ENCODE results near the gene RBM24.
"Not testable (repeated sequence)": the region's sequence is repeated elsewhere in the genome, so short reads cannot be mapped to it uniquely, and the experiment has no call there.

The RBM24 gene

DNA sequence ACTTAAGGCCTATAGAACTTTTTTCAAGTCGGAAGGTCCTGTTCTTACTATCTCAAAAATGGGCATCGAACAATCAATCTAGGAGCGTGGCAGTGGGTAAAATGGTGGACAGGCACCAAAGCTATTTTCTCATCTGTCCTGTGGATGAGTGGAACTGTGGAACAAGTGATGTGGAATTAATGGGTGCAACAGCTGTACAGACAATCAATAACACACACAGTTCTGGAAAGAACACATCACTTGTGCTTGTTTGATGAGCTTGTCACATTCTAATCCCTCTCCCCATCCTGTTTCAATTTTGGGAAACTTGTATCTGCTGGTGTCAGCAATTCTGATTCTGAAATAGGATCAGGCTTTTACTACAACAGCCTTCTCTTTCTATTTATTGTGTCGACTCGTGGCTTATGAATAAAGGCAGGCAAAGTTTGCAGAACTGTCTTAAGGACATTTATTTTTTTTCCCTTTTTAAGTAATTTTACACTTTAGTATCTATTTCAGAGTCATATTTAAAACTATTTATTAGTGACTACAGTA lies 11.5 kb downstream of the RBM24 start:
- DNase-seq: no peak

DNA sequence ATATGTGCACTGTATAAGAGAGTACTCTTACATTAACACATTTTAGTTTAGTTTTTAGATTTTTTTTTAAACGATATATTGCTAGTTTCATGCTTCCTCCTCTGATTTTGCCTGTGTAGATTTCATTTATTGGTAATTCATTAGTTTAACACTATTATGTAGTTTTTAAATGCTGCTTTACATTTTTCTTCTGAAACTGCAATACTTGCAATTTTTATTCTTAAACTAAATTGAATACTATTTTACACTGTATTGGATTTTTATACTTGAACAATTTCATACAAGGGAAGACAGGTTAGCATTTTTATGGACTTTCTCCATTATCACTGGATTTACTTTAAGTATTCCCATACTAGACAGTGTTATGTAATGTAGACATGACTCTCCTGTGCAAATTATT lies 12.2 kb downstream of the RBM24 start:
- no peak for DNase-seq

DNA sequence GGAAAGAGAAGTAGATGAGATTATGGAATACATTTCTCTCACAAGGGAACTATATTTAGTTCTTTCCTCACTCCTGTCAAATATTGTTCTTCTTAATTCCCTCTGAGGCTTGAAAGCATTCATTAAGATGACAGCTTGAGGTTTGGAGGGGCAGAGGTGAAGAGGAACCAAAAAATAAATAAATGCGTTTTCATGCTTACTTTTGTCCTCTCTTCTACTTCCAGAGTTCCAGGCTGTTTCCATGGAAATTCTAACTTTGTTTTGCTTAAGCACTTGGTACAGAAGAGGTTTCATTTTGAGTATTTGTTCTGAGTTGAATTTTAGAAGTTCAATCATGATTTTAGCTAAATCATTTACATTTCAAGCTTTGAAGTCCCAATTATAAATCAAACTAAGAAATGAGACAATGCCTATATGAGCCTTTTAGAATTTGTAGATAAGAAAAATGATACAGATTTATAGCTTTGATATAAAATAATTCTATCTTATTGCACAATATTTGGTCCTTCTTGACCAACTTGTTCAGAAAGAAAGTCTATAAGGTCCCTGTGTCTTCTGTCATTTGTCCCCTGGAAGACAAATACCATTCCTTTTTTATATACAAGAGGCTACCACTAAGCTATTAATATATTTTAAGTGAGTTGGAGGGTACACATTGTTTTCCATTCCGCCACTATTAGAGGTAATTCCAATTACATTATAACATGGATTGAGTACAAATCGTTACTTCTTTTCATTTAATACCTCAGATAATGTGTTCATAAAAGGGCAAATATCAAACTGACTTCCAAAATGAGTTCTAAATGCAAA lies 16.3 kb downstream of the RBM24 start:
- DNase-seq: no peak

DNA sequence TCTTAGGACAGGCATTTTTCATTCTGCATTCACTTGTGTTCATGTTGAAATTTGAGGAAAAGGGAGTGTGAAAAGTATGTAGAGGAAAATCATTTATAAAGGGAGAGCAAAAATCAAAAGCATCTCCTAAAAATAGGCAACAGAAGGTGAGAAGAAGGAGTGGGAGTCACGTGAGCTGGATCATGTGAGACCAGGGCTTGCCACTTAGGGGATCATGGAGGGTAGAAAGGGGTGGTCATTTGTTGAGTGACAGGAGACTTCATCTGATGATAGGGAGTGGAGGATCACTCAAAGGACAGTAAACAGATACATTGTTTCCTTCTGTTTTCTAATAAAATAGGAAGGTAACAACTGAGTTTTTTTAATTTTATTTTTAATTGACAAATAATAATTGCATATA lies 17.1 kb downstream of the RBM24 start:
- no peak for DNase-seq

DNA sequence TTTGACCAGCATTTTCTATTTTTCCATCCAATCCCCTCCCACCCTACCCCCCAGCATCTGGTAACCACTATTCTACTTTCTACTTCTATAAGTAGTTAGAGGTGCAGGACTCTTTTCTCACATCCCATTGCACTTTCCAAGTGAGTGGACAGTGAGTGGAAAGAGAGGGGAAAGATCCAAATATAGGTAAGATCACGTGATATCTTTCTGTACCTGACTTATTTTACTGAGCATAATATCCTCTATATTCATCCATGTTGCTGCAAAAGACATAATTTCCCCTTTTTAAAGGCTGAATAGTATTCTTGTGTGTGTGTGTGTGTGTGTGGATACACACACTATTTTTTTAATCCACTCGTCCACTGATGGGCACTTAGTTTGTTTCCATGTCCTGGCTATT lies 18.1 kb downstream of the RBM24 start:
- DNase-seq: no peak

DNA sequence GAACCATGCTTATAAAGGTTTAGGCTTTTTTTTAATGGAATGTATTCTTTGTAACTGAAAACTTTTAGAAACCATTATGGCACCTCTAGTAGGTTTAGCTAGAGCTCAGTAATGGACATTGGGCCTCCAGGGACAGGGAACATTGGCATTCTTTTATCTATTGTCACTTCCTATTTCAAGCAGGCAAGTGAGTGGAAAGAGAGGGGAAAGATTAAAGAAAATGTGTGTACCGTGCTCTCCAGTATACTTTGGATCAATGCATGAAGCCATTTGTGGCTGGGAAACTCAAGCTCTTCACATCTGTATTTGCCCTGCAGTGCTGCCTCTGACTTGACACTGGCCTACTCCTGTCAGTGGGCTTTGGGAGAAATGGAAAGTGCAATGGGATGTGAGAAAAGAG lies 18.6 kb downstream of the RBM24 start:
- no peak for DNase-seq

DNA sequence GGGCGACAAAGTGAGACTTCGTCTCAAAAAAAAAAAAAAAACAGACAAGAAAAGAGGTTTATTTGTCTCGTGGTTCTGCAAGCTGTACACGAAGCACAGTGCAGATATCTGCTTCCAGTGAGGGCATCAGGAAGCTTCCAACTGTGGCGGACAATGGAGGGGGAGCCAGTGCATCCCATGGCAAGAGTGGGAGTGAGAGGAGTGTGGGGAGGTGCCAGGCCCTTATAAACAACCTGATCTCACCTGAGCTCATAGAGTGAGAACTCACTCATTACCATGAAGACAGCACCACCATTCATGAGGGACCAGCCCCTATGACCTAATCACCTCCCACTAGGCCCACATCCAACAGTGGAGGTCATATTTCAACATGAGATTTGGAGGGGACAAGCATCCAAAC lies 19.5 kb downstream of the RBM24 start:
- no peak for DNase-seq

DNA sequence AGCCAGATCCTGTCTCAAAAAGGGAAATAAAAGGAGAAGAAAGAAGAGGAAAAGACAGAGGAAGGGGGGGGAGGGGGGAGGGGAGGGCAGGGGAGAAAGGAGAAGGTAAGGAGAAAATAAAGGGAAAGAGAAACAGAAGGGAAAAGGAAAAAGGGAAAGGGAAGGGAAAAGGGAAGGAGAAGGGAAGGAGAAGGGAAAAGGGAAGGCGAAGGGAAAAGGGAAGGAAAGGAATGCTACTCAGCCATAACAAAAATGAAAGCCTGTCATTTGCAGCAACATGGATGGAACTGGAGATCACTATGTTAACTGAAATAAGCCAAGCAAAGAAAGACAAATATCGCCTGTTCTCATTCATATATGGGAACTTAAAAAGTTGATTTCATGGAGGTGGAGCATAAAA lies 22.3 kb downstream of the RBM24 start:
- no peak for DNase-seq

DNA sequence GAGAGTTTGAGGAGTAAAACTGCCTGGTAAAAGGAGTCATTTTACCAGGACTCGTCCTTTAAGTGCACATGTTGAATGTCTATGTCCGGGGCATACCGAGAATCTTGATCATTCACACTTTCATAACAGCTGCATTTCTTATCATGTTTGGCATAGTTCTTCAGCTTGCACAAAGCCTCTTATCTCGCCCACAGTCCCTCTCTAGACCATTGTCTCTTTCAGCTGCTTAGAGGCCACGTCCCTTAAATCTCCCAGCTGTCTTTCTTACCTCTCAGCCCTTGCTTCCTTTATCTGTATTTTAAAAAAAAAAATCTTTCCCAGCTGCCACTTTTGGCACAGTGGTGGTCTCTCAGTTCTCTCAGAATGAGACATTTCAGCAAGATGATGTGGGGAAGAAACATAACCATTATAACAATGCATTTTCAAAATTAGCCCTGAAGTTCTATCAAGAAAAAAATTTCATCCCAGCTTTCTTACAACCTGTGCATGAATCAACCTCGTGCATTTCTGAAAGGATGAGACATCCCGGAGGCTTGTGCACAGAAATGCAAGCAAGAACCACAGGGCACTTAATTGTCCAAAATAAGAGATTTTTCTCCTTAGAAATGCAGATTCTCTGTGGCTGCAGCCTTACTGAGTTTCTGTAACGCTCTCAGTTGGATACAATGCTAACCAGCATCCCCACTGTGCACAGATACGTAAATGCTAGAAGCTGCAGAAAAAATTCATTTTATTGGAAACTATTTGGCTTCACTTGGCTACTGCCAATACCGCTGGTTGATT lies 24.2 kb downstream of the RBM24 start:
- DNase-seq: peak; percentile 11 to 68

DNA sequence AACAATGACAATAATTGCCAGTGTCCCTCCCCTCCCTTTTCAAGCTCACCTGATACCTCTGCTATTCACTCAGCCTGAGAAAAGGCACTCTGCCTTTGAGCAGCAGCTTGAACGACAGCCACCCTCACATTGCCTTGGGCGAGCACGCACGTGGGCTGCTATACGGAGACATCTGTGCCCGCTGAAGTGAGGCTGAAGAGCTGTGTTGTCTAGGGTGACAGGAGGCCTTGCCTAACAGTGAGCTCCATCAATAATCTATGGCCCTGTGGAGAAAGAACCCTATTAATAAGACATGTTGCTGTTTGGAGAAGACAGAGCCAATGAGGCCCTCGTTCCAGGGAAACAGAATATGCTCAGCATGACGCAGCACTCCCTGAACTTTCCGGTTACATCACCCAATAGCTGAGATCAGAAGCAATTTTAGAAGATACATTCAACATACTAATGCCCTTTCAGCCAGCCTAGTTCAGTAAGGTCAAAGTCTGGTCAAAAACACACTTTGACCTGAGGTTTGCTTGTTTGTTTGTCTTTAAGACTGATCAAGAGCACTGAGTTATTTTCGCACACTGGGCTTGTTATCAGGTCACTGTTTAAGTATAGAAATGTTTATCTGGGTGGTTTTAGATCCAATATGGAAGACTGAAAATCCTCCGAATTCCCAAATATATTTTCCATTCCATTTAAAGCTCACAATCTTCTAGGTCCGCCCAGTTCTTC lies 30.6 kb downstream of the RBM24 start:
- peak; percentile 49 to 84 for DNase-seq

DNA sequence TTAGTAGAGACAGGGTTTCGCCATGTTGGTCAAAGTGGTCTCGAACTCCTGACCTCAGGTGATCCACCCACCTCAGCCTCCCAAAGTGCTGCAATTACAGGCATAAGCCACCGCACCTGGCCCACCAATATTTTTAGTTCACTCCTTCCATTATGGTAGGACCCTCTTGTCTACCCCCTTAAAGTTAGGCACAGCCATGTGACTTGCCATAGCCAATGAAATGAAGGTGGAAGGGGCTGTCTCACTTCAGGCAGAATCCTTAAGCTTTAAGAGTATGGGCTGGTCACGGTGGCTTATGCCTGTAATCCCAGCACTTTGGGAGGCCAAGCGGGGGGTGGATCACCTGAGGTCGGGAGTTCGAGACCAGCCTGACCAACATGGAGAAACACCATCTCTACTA lies 32.1 kb downstream of the RBM24 start:
- not testable (repeated sequence) for DNase-seq

DNA sequence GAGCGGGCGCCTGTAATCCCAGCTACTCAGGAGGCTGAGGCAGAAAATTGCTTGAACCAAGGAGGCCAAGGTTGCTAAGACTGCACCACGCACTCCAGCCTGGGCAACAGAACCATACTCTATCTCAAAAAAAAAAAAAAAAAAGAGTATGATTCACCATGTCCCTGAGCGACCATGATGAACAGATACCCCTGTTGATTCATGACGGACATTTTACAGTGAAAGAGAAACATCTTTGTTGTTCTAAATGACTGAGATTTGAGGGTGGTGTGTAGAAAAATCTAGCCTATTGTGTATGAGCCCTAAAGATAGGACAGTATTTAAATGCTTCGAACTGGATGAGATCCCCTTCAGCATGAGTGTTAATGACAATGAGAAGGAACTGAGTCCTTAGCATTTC lies 32.8 kb downstream of the RBM24 start:
- DNase-seq: no peak

DNA sequence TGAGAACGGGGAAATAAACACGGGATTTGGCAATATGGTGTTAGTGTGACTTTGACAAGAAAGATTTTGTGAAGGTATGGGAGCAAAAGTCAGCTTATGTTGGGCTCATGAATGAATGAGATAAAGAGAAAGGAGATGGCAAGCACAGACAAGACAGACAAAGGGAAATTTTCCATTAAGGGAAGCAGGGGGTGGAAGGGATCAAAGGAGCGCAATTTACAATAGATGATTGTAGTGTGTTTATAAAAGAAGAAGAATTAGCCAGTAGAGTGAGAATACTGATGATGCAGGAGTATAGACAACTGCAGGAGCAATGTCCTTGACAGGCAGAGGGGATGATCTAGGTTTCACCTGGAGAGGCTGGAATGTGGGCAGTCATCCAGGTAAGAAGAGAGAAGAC lies 34.1 kb downstream of the RBM24 start:
- DNase-seq: no peak

DNA sequence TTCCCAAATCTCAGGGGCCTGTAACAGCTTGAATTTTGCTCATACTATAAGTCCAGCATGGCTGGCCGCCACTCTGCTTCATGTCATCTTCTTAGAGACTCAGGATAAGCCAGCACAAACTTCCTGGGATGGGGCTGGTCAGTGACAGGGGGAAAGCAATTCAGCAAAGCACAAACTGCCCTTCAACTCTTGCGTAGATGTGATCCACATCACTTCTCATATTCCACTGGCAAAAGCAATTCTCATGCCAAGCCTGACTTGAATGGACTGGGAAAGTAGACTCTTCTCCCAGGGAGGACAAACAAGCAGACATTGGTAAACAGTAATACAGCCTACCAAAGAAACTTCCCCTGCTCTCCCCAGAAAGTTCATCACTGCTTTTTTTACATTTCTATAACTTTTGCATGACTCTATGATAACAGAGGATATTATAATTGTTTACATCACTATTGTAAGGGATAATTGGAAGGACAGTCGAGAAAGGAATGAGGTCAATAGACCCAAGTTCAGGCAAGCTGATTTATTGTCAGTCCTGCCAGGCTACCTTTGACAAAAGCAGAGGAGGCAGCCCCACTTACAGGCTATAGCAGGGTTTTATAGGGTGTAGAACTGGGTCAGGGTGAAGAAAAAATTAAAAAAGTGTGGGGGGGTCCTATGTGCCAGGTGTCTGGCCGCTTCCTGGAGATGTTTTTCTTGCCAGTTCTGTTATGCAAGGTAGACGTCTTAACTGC lies 37.4 kb downstream of the RBM24 start:
- no peak for DNase-seq

DNA sequence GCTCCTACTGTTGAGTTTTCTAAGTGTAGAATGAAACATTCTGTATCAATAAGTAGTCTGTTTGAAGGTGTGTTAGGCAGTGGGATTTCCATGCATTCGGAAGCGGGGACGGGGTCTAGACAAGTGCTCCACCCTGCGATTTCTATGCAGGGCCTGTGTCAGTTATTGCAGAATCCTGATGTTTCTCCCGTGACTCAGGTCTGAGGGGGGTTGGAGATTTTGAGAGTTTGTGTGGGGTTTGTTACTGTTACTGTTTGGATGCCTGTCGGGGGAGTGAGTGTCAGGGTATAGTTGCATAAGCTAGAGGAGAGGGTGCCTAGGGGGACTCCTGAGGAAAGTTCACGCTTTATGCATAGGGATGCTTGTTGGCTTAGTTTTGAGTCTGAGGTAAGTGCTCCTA lies 39.1 kb downstream of the RBM24 start:
- not testable (repeated sequence) for DNase-seq

DNA sequence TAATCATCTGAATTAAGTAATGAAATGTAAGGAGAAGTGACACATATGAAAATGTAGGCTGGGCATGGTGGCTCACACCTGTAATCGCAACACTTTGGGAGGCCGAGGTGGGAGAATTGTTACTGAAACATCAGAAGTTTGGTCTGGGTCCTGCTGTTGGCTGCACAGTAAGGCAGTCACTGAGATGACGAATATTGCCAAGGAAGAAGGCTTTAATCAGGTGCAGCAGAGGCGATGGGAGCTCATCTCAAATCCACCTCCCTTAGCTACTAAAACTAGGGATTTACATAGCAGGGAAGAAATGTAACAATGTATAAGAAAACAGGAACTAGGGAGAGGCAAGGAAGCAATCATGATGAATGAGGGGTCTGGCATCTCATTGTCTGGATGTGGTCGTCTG lies 50.1 kb downstream of the RBM24 start:
- no peak for DNase-seq

DNA sequence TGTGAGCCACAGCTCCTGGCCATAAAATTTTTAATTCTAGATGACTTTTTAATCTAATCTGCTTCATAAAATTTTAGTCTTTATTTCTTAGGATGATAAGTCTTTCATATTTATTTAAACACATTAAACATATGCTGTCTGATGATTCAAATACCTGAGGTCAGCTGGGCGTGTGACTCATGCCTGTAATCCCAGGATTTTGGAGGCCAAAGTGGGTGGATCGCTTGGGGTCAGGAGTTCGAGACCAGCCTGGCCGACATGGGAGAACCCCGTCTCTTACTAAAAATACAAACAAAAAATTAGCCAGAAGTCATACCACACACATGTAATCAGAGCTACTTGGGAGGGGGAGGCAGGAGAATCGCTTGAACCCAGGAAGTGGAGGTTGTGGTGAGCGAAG lies 53.1 kb downstream of the RBM24 start:
- no peak for DNase-seq

DNA sequence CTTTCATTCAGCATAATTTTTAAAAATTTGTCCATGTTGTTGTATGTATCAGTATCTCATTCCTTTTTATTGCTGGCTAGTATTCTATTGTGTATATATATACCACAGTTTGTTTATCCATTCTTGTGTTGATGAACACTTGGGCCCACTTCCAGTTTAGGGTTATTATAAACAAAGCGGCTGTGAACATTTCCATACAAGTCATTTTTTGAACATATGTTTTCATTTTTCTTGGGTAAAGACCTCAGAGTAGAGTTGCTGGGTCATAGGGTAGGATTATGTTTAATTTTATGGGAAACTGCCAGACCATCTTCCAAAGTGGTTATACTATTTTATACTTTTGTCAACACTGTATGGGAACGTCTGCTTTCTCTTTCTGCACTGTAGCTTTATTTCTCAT lies 55.3 kb downstream of the RBM24 start:
- DNase-seq: no peak

DNA sequence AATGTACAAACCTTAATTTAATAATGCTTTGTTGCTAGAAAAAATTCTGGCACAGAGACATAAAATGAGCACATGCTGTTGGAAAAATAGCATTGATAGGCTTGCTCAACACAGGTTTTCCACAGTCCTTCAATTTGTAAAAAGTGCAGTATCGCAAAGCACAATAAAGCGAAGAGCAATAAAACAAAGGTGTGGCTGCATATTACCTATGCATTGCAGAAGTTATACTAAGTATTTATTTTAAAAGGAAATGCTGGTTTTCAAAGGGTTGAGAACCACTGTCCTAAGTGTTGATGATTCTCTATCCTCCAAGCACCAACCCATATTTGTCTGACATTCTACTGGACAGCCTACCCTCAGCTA lies 58.1 kb downstream of the RBM24 start:
- no peak for DNase-seq

DNA sequence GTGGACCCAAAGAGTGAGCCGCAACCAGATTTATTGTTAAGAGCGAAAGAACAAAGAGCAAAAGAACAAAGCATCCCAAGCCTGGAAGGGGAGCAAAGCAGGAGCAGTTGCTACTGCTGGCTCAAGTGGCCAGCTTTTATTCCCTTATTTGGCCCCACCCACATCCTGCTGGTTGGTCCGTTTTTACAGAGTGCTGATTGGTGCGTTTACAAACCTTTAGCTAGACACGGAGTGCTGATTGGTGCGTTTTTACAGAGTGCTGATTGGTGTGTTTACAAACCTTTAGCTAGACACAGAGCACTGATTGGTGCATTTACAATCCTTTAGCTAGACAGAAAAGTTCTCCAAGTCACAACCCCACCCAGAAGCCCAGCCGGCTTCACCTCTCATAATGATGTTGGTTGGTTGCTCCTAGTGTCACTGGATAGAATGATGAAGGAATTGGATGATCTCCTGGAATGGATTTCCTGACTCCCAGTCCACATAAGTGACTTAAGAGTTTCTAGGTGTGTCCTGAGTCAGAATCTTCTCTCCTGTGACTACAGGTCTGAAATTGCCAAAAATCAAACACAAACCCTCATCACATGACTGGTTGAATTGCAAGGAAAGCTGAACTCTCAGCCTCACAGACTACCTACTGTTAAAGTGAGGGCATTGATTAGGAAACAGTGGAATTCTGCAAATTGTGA lies 60.1 kb downstream of the RBM24 start:
- DNase-seq: no peak

DNA sequence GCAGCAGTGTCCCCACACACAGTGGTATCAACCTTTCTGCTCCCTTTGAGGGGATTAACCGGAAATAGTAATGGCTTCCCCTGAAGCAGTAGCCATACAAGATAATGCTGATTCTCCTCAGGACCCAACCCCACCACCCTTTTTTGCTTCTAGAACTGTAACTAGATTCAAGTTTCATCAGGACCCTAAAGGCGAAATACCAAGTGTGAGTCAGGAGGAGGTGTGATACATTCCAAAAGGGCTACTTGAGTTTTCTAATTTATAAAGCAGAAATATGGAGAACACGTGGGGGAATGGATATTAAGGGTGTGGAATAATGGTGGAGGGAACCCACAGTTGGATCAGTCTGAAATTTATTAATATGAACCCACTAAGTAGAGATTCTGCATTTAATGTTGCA lies 60.7 kb downstream of the RBM24 start:
- no peak for DNase-seq

DNA sequence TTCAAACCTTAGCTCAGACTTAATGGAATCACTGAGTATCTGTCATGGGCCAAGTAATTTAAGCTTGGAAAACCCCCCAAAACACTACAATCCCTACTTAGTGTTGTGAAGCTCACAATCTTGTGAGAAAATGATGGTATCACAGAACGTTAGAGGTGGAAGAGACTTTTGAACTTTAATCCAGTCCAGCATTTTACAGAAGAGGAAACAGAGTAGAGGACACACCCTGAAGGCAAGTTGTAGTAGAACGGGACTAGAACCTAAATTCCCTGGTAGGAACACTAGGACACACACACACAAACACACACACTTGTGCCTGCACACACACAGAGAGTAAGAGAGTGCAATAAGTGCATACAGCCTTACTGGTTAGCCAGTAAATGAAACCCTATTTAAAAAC lies 62.1 kb downstream of the RBM24 start:
- DNase-seq: no peak

Measured in NCI-H524 (cell line).